Astrocyte (in vitro differentiated cells and primary cell): ENCODE results near the gene ZNRF1. TPM values are rescaled to one million over a fixed set of nuclear protein-coding genes. Genes with fewer than 3 reads are reported as not detected.
"Not testable (repeated sequence)": the region's sequence is repeated elsewhere in the genome, so short reads cannot be mapped to it uniquely, and the experiment has no call there.

ENCODE experiments used
- DNase-seq: peaks from one replicate; pipeline ENCODE4 v3.0.0-alpha.2; 2010; ENCODE audit warnings: low read depth
- FAIRE-seq: peaks from 2 replicates; lab custom pipeline; 2011; peaks lifted over from hg19 to GRCh38; lab: Jason Lieb, UNC
- H2AFZ ChIP-seq: 2 replicates; pipeline ENCODE4 v1.6.0; 2012; ENCODE audit warnings: low read depth, low read length, inconsistent platforms
- H3K27ac ChIP-seq: 2 replicates; pipeline ENCODE4 v1.5.1; 2011; ENCODE audit warnings: low read depth, low read length, inconsistent platforms
- H3K27me3 ChIP-seq: 2 replicates; pipeline ENCODE4 v1.6.0; 2011; ENCODE audit warnings: low read length, inconsistent platforms; ENCODE audit not compliant: insufficient read depth
- H3K36me3 ChIP-seq: 2 replicates; pipeline ENCODE4 v1.5.1; 2011; ENCODE audit warnings: low read length, inconsistent platforms; ENCODE audit not compliant: insufficient read depth
- H3K4me1 ChIP-seq: 2 replicates; pipeline ENCODE4 v1.5.1; 2011; ENCODE audit warnings: low read length, inconsistent platforms; ENCODE audit not compliant: insufficient read depth
- H3K4me2 ChIP-seq: 2 replicates; pipeline ENCODE4 v1.6.0; 2012; ENCODE audit warnings: low read length, inconsistent platforms
- H3K4me3 ChIP-seq: 2 replicates; pipeline ENCODE4 v1.5.1; 2011; ENCODE audit warnings: low read depth, mild to moderate bottlenecking, low read length, inconsistent platforms; ENCODE audit not compliant: insufficient read depth
- H3K79me2 ChIP-seq: 2 replicates; pipeline ENCODE4 v1.6.0; 2012; ENCODE audit warnings: mild to moderate bottlenecking, low read length, inconsistent platforms; ENCODE audit not compliant: insufficient read depth
- H3K9ac ChIP-seq: 2 replicates; pipeline ENCODE4 v1.6.0; 2012; ENCODE audit warnings: mild to moderate bottlenecking, low read length, inconsistent platforms
- H3K9me3 ChIP-seq: 2 replicates; pipeline ENCODE4 v1.5.1; 2012; ENCODE audit warnings: low read depth, mild to moderate bottlenecking, low read length, inconsistent platforms; ENCODE audit not compliant: insufficient read depth
- H4K20me1 ChIP-seq: 2 replicates; pipeline ENCODE4 v1.6.0; 2012; ENCODE audit warnings: low read length, inconsistent platforms; ENCODE audit not compliant: insufficient read depth
- H3K27ac Mint-ChIP-seq: one replicate; pipeline ENCODE4 v1.8.0; 2021; ENCODE audit warnings: mild to moderate bottlenecking, mixed read lengths; ENCODE audit not compliant: unreplicated experiment
- H3K27me3 Mint-ChIP-seq: one replicate; pipeline ENCODE4 v1.8.0; 2021; ENCODE audit warnings: low read depth, mixed read lengths; ENCODE audit not compliant: unreplicated experiment
- H3K36me3 Mint-ChIP-seq: one replicate; pipeline ENCODE4 v1.8.0; 2021; ENCODE audit warnings: low read depth, mixed read lengths; ENCODE audit not compliant: unreplicated experiment
- H3K4me1 Mint-ChIP-seq: one replicate; pipeline ENCODE4 v1.8.0; 2021; ENCODE audit warnings: low read depth, mixed read lengths; ENCODE audit not compliant: unreplicated experiment
- H3K4me3 Mint-ChIP-seq: one replicate; pipeline ENCODE4 v1.8.0; 2021; ENCODE audit warnings: mild to moderate bottlenecking, moderate library complexity, mixed read lengths; ENCODE audit not compliant: unreplicated experiment
- H3K9me3 Mint-ChIP-seq: one replicate; pipeline ENCODE4 v1.8.0; 2021; ENCODE audit warnings: mild to moderate bottlenecking, mixed read lengths; ENCODE audit not compliant: unreplicated experiment
- CTCF ChIP-seq: IDR thresholded peaks from 2 replicates; pipeline ENCODE4 v1.5.1; 2011; ENCODE audit warnings: low read depth, mild to moderate bottlenecking, inconsistent platforms, low read length, moderate library complexity; ENCODE audit not compliant: insufficient read depth
- EZH2 ChIP-seq: IDR thresholded peaks from 2 replicates; pipeline ENCODE4 v1.6.1; 2012; ENCODE audit warnings: mild to moderate bottlenecking, low read length, inconsistent platforms; ENCODE audit not compliant: insufficient read depth
- total RNA-seq: library from RNA; stranded (reverse); gene quantifications from 2 replicates; pipeline ENCODE4 v1.2.1, GENCODE V29; 2021

The ZNRF1 gene
- total RNA-seq, 1 donor from 2014 or later, result 21.9 TPM

- H3K79me2 ChIP-seq, result peaks cover 86% of the 10 kb centered on the region
- no peak overlapping the region for H3K4me2 ChIP-seq
- no peak for TF ChIP-seq EZH2
- TF ChIP-seq CTCF, result no peak
- no peak overlapping the region for H3K27ac ChIP-seq
- H3K36me3 ChIP-seq, result no peaks in the 10 kb centered on the region
- DNase-seq (no peak), FAIRE-seq (no peak)
- no peaks in the 10 kb centered on the region for H3K27me3 ChIP-seq
- H3K9me3 ChIP-seq, result no peaks in the 10 kb centered on the region
- no peak overlapping the region for H3K4me3 ChIP-seq
- H2AFZ ChIP-seq, result no peak overlapping the region
- H3K4me1 ChIP-seq, result peaks cover 29% of the 10 kb centered on the region
- H3K27ac Mint-ChIP-seq, result no peak overlapping the region
- no peaks in the 10 kb centered on the region for H3K9me3 Mint-ChIP-seq
- no peak overlapping the region for H3K9ac ChIP-seq
- peaks cover 21% of the 10 kb centered on the region for H3K4me1 Mint-ChIP-seq
- H3K4me3 Mint-ChIP-seq, result no peak overlapping the region
- peaks cover 16% of the 10 kb centered on the region for H4K20me1 ChIP-seq
- H3K27me3 Mint-ChIP-seq, result no peaks in the 10 kb centered on the region
- no peaks in the 10 kb centered on the region for H3K36me3 Mint-ChIP-seq
Observed at GRCh38 chr16:75014318-75014717, 15.5 kb downstream of the ZNRF1 start.

- not testable (repeated sequence) for H3K9me3 Mint-ChIP-seq, H4K20me1 ChIP-seq, H3K27ac ChIP-seq, FAIRE-seq, H2AFZ ChIP-seq, H3K4me3 Mint-ChIP-seq, H3K27me3 ChIP-seq, H3K36me3 Mint-ChIP-seq, H3K4me2 ChIP-seq, DNase-seq, H3K27me3 Mint-ChIP-seq, H3K27ac Mint-ChIP-seq, H3K36me3 ChIP-seq, H3K9me3 ChIP-seq, H3K4me3 ChIP-seq, H3K9ac ChIP-seq
- H3K4me1 Mint-ChIP-seq, result peaks cover 16% of the 10 kb centered on the region
- H3K79me2 ChIP-seq, result peaks cover 90% of the 10 kb centered on the region
- peaks cover 20% of the 10 kb centered on the region for H3K4me1 ChIP-seq
Observed at GRCh38 chr16:75016451-75017081, 17.7 kb downstream of the ZNRF1 start.

- no peak for FAIRE-seq
- peaks cover 6% of the 10 kb centered on the region for H3K4me1 Mint-ChIP-seq
- H3K4me3 Mint-ChIP-seq, result no peak overlapping the region
- no peak overlapping the region for H2AFZ ChIP-seq
- no peak overlapping the region for H3K9ac ChIP-seq
- H3K4me3 ChIP-seq, result no peak overlapping the region
- H3K36me3 ChIP-seq, result no peaks in the 10 kb centered on the region
- H3K27ac Mint-ChIP-seq, result no peak overlapping the region
- H3K27ac ChIP-seq, result no peak overlapping the region
- no peak for DNase-seq
- no peaks in the 10 kb centered on the region for H3K27me3 ChIP-seq
- H3K9me3 Mint-ChIP-seq, result peaks cover 8% of the 10 kb centered on the region
- TF ChIP-seq EZH2 (no peak), CTCF (no peak)
- peaks cover 4% of the 10 kb centered on the region for H3K9me3 ChIP-seq
- peaks cover 4% of the 10 kb centered on the region for H4K20me1 ChIP-seq
- no peaks in the 10 kb centered on the region for H3K27me3 Mint-ChIP-seq
- no peak overlapping the region for H3K4me2 ChIP-seq
- H3K36me3 Mint-ChIP-seq, result peaks cover 4% of the 10 kb centered on the region
- peaks cover 12% of the 10 kb centered on the region for H3K4me1 ChIP-seq
- H3K79me2 ChIP-seq, result peaks cover 91% of the 10 kb centered on the region
Observed at GRCh38 chr16:75017670-75018525, 19.1 kb downstream of the ZNRF1 start.
